Lower lobe of right lung (tissue), 2 donors: Measurements from ENCODE around the gene CELF1. TPM values are rescaled to one million over a fixed set of nuclear protein-coding genes. Genes with fewer than 3 reads are reported as not detected.
A peak's percentile ranks its signal among the peaks of the same experiment; 100 is the strongest.

Experiments used
- ATAC-seq, 2 donors: fragments of 200-7000 bp; cut with Tn5 transposase; one replicate each; pipeline ENCODE4 v1.9.1; 2020 to 2022; ENCODE audit warnings: mild to moderate bottlenecking in 2 of 2, moderate library complexity in 2 of 2
- DNase-seq: peaks from one replicate; pipeline ENCODE4 v3.0.0-alpha.2; 2020
- H3K27ac ChIP-seq: fragments of 200-600 bp; one replicate; pipeline ENCODE4 v1.8.0; 2022
- H3K27me3 ChIP-seq: fragments of 200-600 bp; one replicate; pipeline ENCODE4 v1.8.0; 2022; ENCODE audit warnings: low read depth
- H3K36me3 ChIP-seq: fragments of 200-600 bp; one replicate; pipeline ENCODE4 v1.8.0; 2022; ENCODE audit warnings: mild to moderate bottlenecking
- H3K4me1 ChIP-seq: fragments of 200-600 bp; one replicate; pipeline ENCODE4 v1.8.0; 2022
- H3K4me3 ChIP-seq: fragments of 200-600 bp; one replicate; pipeline ENCODE4 v1.8.0; 2022; ENCODE audit warnings: mild to moderate bottlenecking
- H3K9me3 ChIP-seq: fragments of 200-600 bp; one replicate; pipeline ENCODE4 v1.8.0; 2022
- CTCF ChIP-seq: fragments of 200-600 bp; IDR thresholded peaks from one replicate; pipeline ENCODE4 v1.8.0; 2022; ENCODE audit warnings: antibody characterized with exemption, mild to moderate bottlenecking
- intact Hi-C: fragments of 100-400 bp; cut with DNase I; formaldehyde crosslinking; loops from one replicate; pipeline ENCODE4 v1.11.0; 2022
- total RNA-seq: library from RNA; stranded (reverse); fragmentation: NEBNext Ultra II Directional; extraction: Animal tissue kit (Norgen Biotek cat#: 25700); gene quantifications from one replicate; pipeline ENCODE4 v1.2.1, GENCODE V29; 2021
- donor health status: DM: no; HTN: yes; CAD: no; lungs with severe emphysema.

CELF1 gene
- total RNA-seq, 1 donor from 2014 or later, result 105 TPM

- H3K27me3 ChIP-seq, result no peaks in the 10 kb centered on the region
- no peak for TF ChIP-seq CTCF
- ATAC-seq (no peak), DNase-seq (no peak)
- H3K27ac ChIP-seq, result no peak overlapping the region
- H3K36me3 ChIP-seq, result peaks cover 89% of the 10 kb centered on the region
- no peaks in the 10 kb centered on the region for H3K9me3 ChIP-seq
- intact Hi-C loops, result no loop called here
- no peak overlapping the region for H3K4me3 ChIP-seq
- peaks cover 30% of the 10 kb centered on the region for H3K4me1 ChIP-seq
Measured at GRCh38 chr11:47417712-47418111, 135.2 kb downstream of the CELF1 start.

- ATAC-seq (peak; percentile 91 to 93), DNase-seq (peak; percentile 92)
- Histone ChIP-seq H3K36me3 (peaks cover 80% of the 10 kb centered on the region), H3K9me3 (no peaks in the 10 kb centered on the region), H3K27me3 (no peaks in the 10 kb centered on the region), H3K27ac (peak overlapping the region; percentile 85), H3K4me1 (peaks cover 30% of the 10 kb centered on the region), H3K4me3 (peak overlapping the region; percentile 4)
- no peak for TF ChIP-seq CTCF
- intact Hi-C loops, result no loop called here
Measured at GRCh38 chr11:47415949-47416472, 136.9 kb downstream of the CELF1 start.

Other genes starting within 250 kb of the CELF1 start
- 0.86 TPM for gene MYBPC3, start 200.4 kb downstream of the CELF1 start, total RNA-seq
- 295 TPM for gene SPI1, start 174.6 kb downstream of the CELF1 start, total RNA-seq
- 48.0 TPM for gene SLC39A13, start 144.5 kb downstream of the CELF1 start, total RNA-seq
- 77.1 TPM for gene PSMC3, start 126.7 kb downstream of the CELF1 start, total RNA-seq
- 1.2 TPM for gene RAPSN, start 104.0 kb downstream of the CELF1 start, total RNA-seq
- 78.1 TPM for gene PTPMT1, start 12.5 kb upstream of the CELF1 start, total RNA-seq
- gene KBTBD4, start 25.8 kb upstream of the CELF1 start, total RNA-seq, result 13.4 TPM
- gene NDUFS3, start 25.9 kb upstream of the CELF1 start, total RNA-seq, result 79.0 TPM
- gene FAM180B, start 33.5 kb upstream of the CELF1 start, total RNA-seq, result 0.53 TPM
- 1.3 TPM for gene C1QTNF4, start 41.3 kb upstream of the CELF1 start, total RNA-seq
- gene MTCH2, start 89.4 kb upstream of the CELF1 start, total RNA-seq, result 53.1 TPM
- gene AGBL2, start 162.2 kb upstream of the CELF1 start, total RNA-seq, result 6.0 TPM
- gene FNBP4, start 214.2 kb upstream of the CELF1 start, total RNA-seq, result 87.3 TPM